Measurements from ENCODE around the gene SBF2.

DNA sequence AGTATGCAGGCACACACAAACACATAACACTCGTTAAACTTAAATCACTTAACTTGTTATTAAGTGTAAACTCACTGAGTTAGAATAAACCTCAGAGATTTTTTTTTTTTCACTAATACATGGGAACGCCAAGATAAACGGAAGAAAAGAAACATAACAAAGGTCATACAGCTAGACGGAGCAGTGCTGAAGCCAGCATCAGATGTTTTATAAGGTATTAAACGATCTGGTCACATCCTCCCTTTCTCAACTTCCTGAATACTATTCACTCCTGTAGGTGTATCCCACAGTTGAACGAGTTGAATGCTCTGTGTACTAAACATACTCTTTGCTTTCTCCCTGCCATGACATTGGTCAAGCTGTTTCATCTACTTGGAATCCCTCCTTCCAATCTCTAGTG lies 418.2 kb downstream of the SBF2 start:
- TF ChIP-seq CTCF (IDR thresholded peaks at IDR 0.05), result no peak
- no peak for TF ChIP-seq POLR2A (IDR thresholded peaks at IDR 0.05; ENCODE audit: low read depth)
- no peak for TF ChIP-seq POLR2AphosphoS5 (IDR thresholded peaks at IDR 0.05)
- no peak for TF ChIP-seq EP300 (IDR thresholded peaks at IDR 0.05)
